Uterus (tissue), 4 donors: ENCODE measurements around the gene WSB1. TPM values are rescaled to one million over a fixed set of nuclear protein-coding genes. Genes with fewer than 3 reads are reported as not detected.
A peak's percentile ranks its signal among the peaks of the same experiment; 100 is the strongest.
"Not testable (repeated sequence)": the region's sequence is repeated elsewhere in the genome, so short reads cannot be mapped to it uniquely, and the experiment has no call there.

Experiments
- DNase-seq, 2 donors: peaks; one replicate each; pipeline ENCODE4 v3.0.0-alpha.2; 2019 to 2020
- H3K27ac ChIP-seq, 2 donors: fragments of 200-600 bp; sonication (generic); 1 replicate in 1 of 2; 2 replicates in 1 of 2; pipeline ENCODE4 v1.5.1; 2016 to 2018
- H3K27me3 ChIP-seq, 2 donors: fragments of 200-600 bp; sonication (generic); one replicate each; pipeline ENCODE4 v1.5.1; 2018 to 2019; ENCODE audit warnings: control low read depth in 1 of 2
- H3K36me3 ChIP-seq, 2 donors: fragments of 200-600 bp; sonication (generic); one replicate each; pipeline ENCODE4 v1.5.1; 2019; ENCODE audit warnings: control low read depth in 1 of 2
- H3K4me1 ChIP-seq, 2 donors: fragments of 200-600 bp; sonication (generic); one replicate each; pipeline ENCODE4 v1.5.1; 2018 to 2019; ENCODE audit warnings: control low read depth in 1 of 2
- H3K4me3 ChIP-seq, 2 donors: fragments of 200-600 bp; sonication (generic); 1 replicate in 1 of 2; 2 replicates in 1 of 2; pipeline ENCODE4 v1.5.1; 2018 to 2019; ENCODE audit warnings: mild to moderate bottlenecking in 1 of 2
- H3K9me3 ChIP-seq, 2 donors: fragments of 200-600 bp; sonication (generic); one replicate each; pipeline ENCODE4 v1.5.1; 2019; ENCODE audit warnings: control low read depth in 1 of 2
- CTCF ChIP-seq, 4 experiments: fragments of 200-600 bp in 2 of 4; fragments of 450-650 bp in 2 of 4; sonication (generic) in 2 of 4; IDR thresholded peaks; one replicate each; pipeline ENCODE4 v1.5.1; 2016 to 2019; ENCODE audit warnings: antibody characterized with exemption in 4 of 4, mild to moderate bottlenecking in 2 of 4, moderate library complexity in 1 of 4
- POLR2A ChIP-seq, 2 donors: fragments of 450-650 bp; IDR thresholded peaks; one replicate each; pipeline ENCODE4 v1.6.1; 2016; ENCODE audit warnings: antibody characterized with exemption in 2 of 2, mild to moderate bottlenecking in 1 of 2, moderate library complexity in 1 of 2
- intact Hi-C: fragments of 100-400 bp; cut with DNase I; formaldehyde crosslinking; loops from one replicate; pipeline ENCODE4 v1.15.1; 2023; ENCODE audit warnings: low total_unique reads
- total RNA-seq, 4 donors: library from RNA; depleted of rRNA in 3 of 4; stranded (reverse); fragments of >200 nt in 3 of 4; gene quantifications; one replicate each; pipeline versions ENCODE4 v1.1.0 to v1.2.4, GENCODE V29; 2014 to 2023
- donor health status: DM: yes; HTN: yes; CAD: no.

WSB1 gene
- total RNA-seq, 4 donors from 2014 or later = 140 to 421 (median 354) TPM

GRCh38 chr17:27324771-27325339, 30.9 kb downstream of the WSB1 start:
- DNase-seq = no peak
- no peak overlapping the region for H3K4me3 ChIP-seq
- no peaks in the 10 kb centered on the region for H3K27me3 ChIP-seq
- intact Hi-C loops = no loop called here
- H3K36me3 ChIP-seq = no peaks in the 10 kb centered on the region
- peak overlapping the region; percentile 23 to 57 for H3K27ac ChIP-seq
- no peak for TF ChIP-seq CTCF (IDR thresholded peaks at IDR 0.05)
- TF ChIP-seq POLR2A (IDR thresholded peaks at IDR 0.05) = no peak
- peaks cover 9 to 13% of the 10 kb centered on the region in 2 donors for H3K4me1 ChIP-seq
- H3K9me3 ChIP-seq = no peaks in the 10 kb centered on the region

- TF ChIP-seq POLR2A (IDR thresholded peaks at IDR 0.05) = no peak
- TF ChIP-seq CTCF (IDR thresholded peaks at IDR 0.05) = no peak
- DNase-seq = no peak
- H3K4me1 ChIP-seq = peaks cover 9% of the 10 kb centered on the region in 2 donors
- H3K36me3 ChIP-seq = no peaks in the 10 kb centered on the region
- H3K27ac ChIP-seq = no peak overlapping the region
- intact Hi-C loops = no loop called here
- no peak overlapping the region for H3K4me3 ChIP-seq
- no peaks in the 10 kb centered on the region for H3K27me3 ChIP-seq
- H3K9me3 ChIP-seq = no peaks in the 10 kb centered on the region
These were observed 32.1 kb downstream of the WSB1 start for GRCh38 chr17:27326051-27326450.

GRCh38 chr17:27326585-27326984, 32.7 kb downstream of the WSB1 start:
- H3K4me3 ChIP-seq = no peak overlapping the region
- TF ChIP-seq CTCF (IDR thresholded peaks at IDR 0.05) (no peak), POLR2A (IDR thresholded peaks at IDR 0.05) (no peak)
- no peaks in the 10 kb centered on the region for H3K36me3 ChIP-seq
- H3K9me3 ChIP-seq = no peaks in the 10 kb centered on the region
- no peak for DNase-seq
- no peak overlapping the region for H3K27ac ChIP-seq
- no peaks in the 10 kb centered on the region for H3K27me3 ChIP-seq
- peaks cover 9% of the 10 kb centered on the region in 2 donors for H3K4me1 ChIP-seq
- intact Hi-C loops = no loop called here

- H3K4me1 ChIP-seq = peaks cover 9% of the 10 kb centered on the region in 2 donors
- TF ChIP-seq CTCF (IDR thresholded peaks at IDR 0.05) (no peak), POLR2A (IDR thresholded peaks at IDR 0.05) (no peak)
- DNase-seq = no peak
- intact Hi-C loops = no loop called here
- no peaks in the 10 kb centered on the region for H3K36me3 ChIP-seq
- no peaks in the 10 kb centered on the region for H3K9me3 ChIP-seq
- H3K27me3 ChIP-seq = no peaks in the 10 kb centered on the region
- no peak overlapping the region for H3K27ac ChIP-seq
- H3K4me3 ChIP-seq = no peak overlapping the region
These were observed 33.5 kb downstream of the WSB1 start for GRCh38 chr17:27327397-27327796.

- Histone ChIP-seq H3K4me1 (peaks cover 9% of the 10 kb centered on the region in 2 donors), H3K27me3 (no peaks in the 10 kb centered on the region), H3K27ac (no peak overlapping the region), H3K4me3 (no peak overlapping the region), H3K36me3 (no peaks in the 10 kb centered on the region), H3K9me3 (no peaks in the 10 kb centered on the region)
- TF ChIP-seq POLR2A (IDR thresholded peaks at IDR 0.05) (no peak), CTCF (IDR thresholded peaks at IDR 0.05) (no peak)
- intact Hi-C loops = no loop called here
- no peak for DNase-seq
These were observed 34.0 kb downstream of the WSB1 start for GRCh38 chr17:27327871-27328270.

- H3K9me3 ChIP-seq, H3K27me3 ChIP-seq, H3K4me3 ChIP-seq, H3K27ac ChIP-seq, DNase-seq, H3K36me3 ChIP-seq, intact Hi-C loops, H3K4me1 ChIP-seq: not testable (repeated sequence)
These were observed 34.8 kb downstream of the WSB1 start for GRCh38 chr17:27328686-27329085.
